ENCODE measurements around the gene RABL2B. TPM values are rescaled to one million over a fixed set of nuclear protein-coding genes. Genes with fewer than 3 reads are reported as not detected.

The RABL2B gene
- total RNA-seq, 1 experiment from 2014 or later, result 19.0 TPM

- H3K4me2 ChIP-seq (ENCODE audit: insufficient read depth, insufficient read length, low read length), result no peak overlapping the region
- TF ChIP-seq CTCF (conservative IDR thresholded peaks at IDR 0.05), result no peak
Measured at GRCh38 chr22:50730941-50731661, 52.3 kb downstream of the RABL2B start.

More at GRCh38 chr22:50730941-50731661, 52.3 kb downstream of the RABL2B start:
- H3K4me3 Mint-ChIP-seq, result no peak overlapping the region
- H3K9me3 ChIP-seq (ENCODE audit: control insufficient read depth, low read depth, low read length), result no peaks in the 10 kb centered on the region
- no peak overlapping the region for H2AFZ ChIP-seq (ENCODE audit: low read length)
- H3K27ac ChIP-seq (ENCODE audit: insufficient read length, low read depth, low read length), result no peak overlapping the region
- H4K20me1 ChIP-seq (ENCODE audit: control insufficient read depth, insufficient read depth, insufficient read length), result no peaks in the 10 kb centered on the region
- H3K4me1 ChIP-seq (ENCODE audit: insufficient read depth, low read length), result no peaks in the 10 kb centered on the region
- H2BK12ac ChIP-seq (ENCODE audit: insufficient read length, low read depth, low read length), result no peak overlapping the region
- H3K27me3 Mint-ChIP-seq (ENCODE audit: low read depth), result peaks cover 51% of the 10 kb centered on the region
- no peak overlapping the region for H2BK5ac ChIP-seq (ENCODE audit: insufficient read length, low read length)
- no peaks in the 10 kb centered on the region for H3K23me2 ChIP-seq (ENCODE audit: insufficient read length, low read depth, low read length, poor library complexity, severe bottlenecking)
- peaks cover 3% of the 10 kb centered on the region for H3K27me3 ChIP-seq (ENCODE audit: insufficient read depth, low read length)
- H3K23ac ChIP-seq (ENCODE audit: insufficient read length, low read depth, low read length), result no peak overlapping the region
- no peak overlapping the region for H4K5ac ChIP-seq (ENCODE audit: insufficient read length, low read depth, low read length)
- H3K36me3 Mint-ChIP-seq (ENCODE audit: insufficient read depth in 1 of 3, low read depth in 3 of 3), result no peaks in the 10 kb centered on the region; a peak in 1 of 7 replicates
- no peak overlapping the region for H3K14ac ChIP-seq (ENCODE audit: insufficient read depth, low read length)
- no peak overlapping the region for H2BK20ac ChIP-seq (ENCODE audit: low read depth, low read length, poor library complexity, severe bottlenecking)
- no peak overlapping the region for H2BK120ac ChIP-seq (ENCODE audit: low read depth, low read length, poor library complexity, severe bottlenecking)
- H3T11ph ChIP-seq (ENCODE audit: low read length), result no peak overlapping the region
- WGBS (ENCODE audit: extremely low coverage, insufficient read length, low lambda C conversion rate), result no CpG with 5 or more reads among the region's 76 CpGs
- H2AK5ac ChIP-seq (ENCODE audit: insufficient read length, low read length), result no peak overlapping the region
- H3K18ac ChIP-seq (ENCODE audit: insufficient read length, low read depth, low read length), result no peak overlapping the region
- DNase-seq, result no peak
- H3K27ac Mint-ChIP-seq, result no peak overlapping the region
- H2BK15ac ChIP-seq (ENCODE audit: low read depth, low read length), result no peak overlapping the region
- H3K4ac ChIP-seq (ENCODE audit: low read depth, low read length), result no peak overlapping the region
- H4K8ac ChIP-seq (replicated peaks; ENCODE audit: insufficient read length, low read depth, low read length), result no peak overlapping the region
- peaks cover 0 to 10% of the 10 kb centered on the region in 2 experiments; a peak in 3 of 4 replicates for H3K4me1 Mint-ChIP-seq
- no peaks in the 10 kb centered on the region for H3K79me2 ChIP-seq (ENCODE audit: insufficient read depth, low read length)
- H4K91ac ChIP-seq (ENCODE audit: insufficient read length, low read depth, low read length), result no peak overlapping the region
- H3K79me1 ChIP-seq (ENCODE audit: insufficient read depth, low read depth, low read length, poor library complexity, severe bottlenecking), result no peaks in the 10 kb centered on the region
- no peaks in the 10 kb centered on the region for H3K9me3 Mint-ChIP-seq
- H3K56ac ChIP-seq (ENCODE audit: insufficient read length, low read depth, low read length), result no peak overlapping the region
- H3K9ac ChIP-seq (ENCODE audit: extremely low read depth, insufficient read length, low read length), result no peak overlapping the region
